SK-N-SH (cell line): ENCODE data around the gene SPECC1L. TPM values are rescaled to one million over a fixed set of nuclear protein-coding genes. Genes with fewer than 3 reads are reported as not detected.
A peak's percentile ranks its signal among the peaks of the same experiment; 100 is the strongest.

Experiments
- CTCF ChIA-PET: fragments of 300-600, 350-600 bp; formaldehyde crosslinking; extraction: SDS; loops from one replicate; lab custom pipeline; 2021; lab: Yijun Ruan, JAX
- POLR2A ChIA-PET: fragments of 350-600 bp; sonication (Branson Sonifier 250); formaldehyde crosslinking; extraction: SDS; loops from one replicate; lab custom pipeline; 2020; ENCODE audit warnings: antibody characterized with exemption, inconsistent platforms; lab: Yijun Ruan, JAX
- DNase-seq: peaks from one replicate; pipeline ENCODE4 v3.0.0; 2012
- H2AFZ ChIP-seq: fragments of 200-600 bp; sonication (generic); 2 replicates; pipeline ENCODE4 v1.8.1; 2016; ENCODE audit warnings: antibody characterized with exemption, mild to moderate bottlenecking, low read depth
- H3F3A ChIP-seq: fragments of 200-600 bp; sonication (generic); replicated peaks from 2 replicates; pipeline ENCODE3; 2016; ENCODE audit warnings: antibody characterized with exemption, mild to moderate bottlenecking; ENCODE audit not compliant: insufficient read depth
- H3K27ac ChIP-seq, 2 experiments: fragments of 200-500 bp in 1 of 2; fragments of 200-600 bp in 1 of 2; sonication (Bioruptor generic) in 1 of 2; sonication (generic), shearing (Covaris generic) in 1 of 2; 2 replicates each; pipeline versions ENCODE4 v1.5.1 to v1.6.1; 2014 to 2016; ENCODE audit warnings: low read depth in 2 of 2, inconsistent platforms in 1 of 2, low read length in 1 of 2, mild to moderate bottlenecking in 1 of 2, mixed read lengths in 1 of 2
- H3K27me3 ChIP-seq: fragments of 200-600 bp; sonication (generic), shearing (Covaris generic); 2 replicates; pipeline ENCODE4 v1.6.1; 2016; ENCODE audit warnings: mixed run types; ENCODE audit not compliant: insufficient read depth
- H3K36me3 ChIP-seq, 2 experiments: fragments of 200-500 bp in 1 of 2; fragments of 200-600 bp in 1 of 2; sonication (Bioruptor generic) in 1 of 2; sonication (generic) in 1 of 2; replicated peaks in 1 of 2; 2 replicates each; pipeline versions ENCODE3 to v1.5.1; 2014 to 2016; ENCODE audit warnings: low read length in 1 of 2, mild to moderate bottlenecking in 1 of 2; ENCODE audit not compliant: insufficient read depth in 2 of 2, control insufficient read depth in 1 of 2
- H3K4me1 ChIP-seq, 2 experiments: fragments of 200-500 bp in 1 of 2; fragments of 200-600 bp in 1 of 2; sonication (Bioruptor generic) in 1 of 2; sonication (generic), shearing (Covaris generic) in 1 of 2; 2 replicates each; pipeline versions ENCODE4 v1.5.1 to v1.6.1; 2014 to 2016; ENCODE audit warnings: low read depth in 1 of 2, low read length in 1 of 2, mixed run types in 1 of 2; ENCODE audit not compliant: insufficient read depth in 2 of 2, control insufficient read depth in 1 of 2
- H3K4me2 ChIP-seq: fragments of 200-600 bp; sonication (generic), shearing (Covaris generic); 2 replicates; pipeline ENCODE4 v1.6.1; 2017; ENCODE audit warnings: mixed run types
- H3K4me3 ChIP-seq, 2 experiments: fragments of 200-500 bp in 1 of 2; fragments of 200-600 bp in 1 of 2; sonication (Bioruptor generic) in 1 of 2; sonication (generic), shearing (Covaris generic) in 1 of 2; 2 replicates each; pipeline versions ENCODE4 v1.5.1 to v1.8.1; 2014 to 2016; ENCODE audit warnings: low read depth in 2 of 2, inconsistent platforms in 1 of 2, low read length in 1 of 2, mild to moderate bottlenecking in 1 of 2, mixed read lengths in 1 of 2, moderate library complexity in 1 of 2
- H3K79me2 ChIP-seq: fragments of 200-600 bp; sonication (generic); 2 replicates; pipeline ENCODE4 v1.8.1; 2017; ENCODE audit warnings: mild to moderate bottlenecking; ENCODE audit not compliant: insufficient read depth
- H3K9ac ChIP-seq: fragments of 200-600 bp; sonication (generic); 2 replicates; pipeline ENCODE4 v1.6.1; 2017; ENCODE audit warnings: mixed run types
- H3K9me2 ChIP-seq: fragments of 200-600 bp; sonication (generic); 2 replicates; pipeline ENCODE4 v1.6.1; 2017; ENCODE audit warnings: mixed run types
- H3K9me3 ChIP-seq: fragments of 200-600 bp; sonication (generic); 2 replicates; pipeline ENCODE4 v1.6.1; 2017; ENCODE audit warnings: mixed run types, mild to moderate bottlenecking, moderate library complexity
- H4K20me1 ChIP-seq: fragments of 200-600 bp; sonication (generic); 2 replicates; pipeline ENCODE4 v1.6.1; 2017; ENCODE audit warnings: mild to moderate bottlenecking, mixed run types; ENCODE audit not compliant: insufficient read depth
- CHD2 ChIP-seq: fragments of 150-350 bp; IDR thresholded peaks from 2 replicates; pipeline ENCODE4 v1.6.1; 2018; ENCODE audit warnings: low read length; ENCODE audit not compliant: partially characterized antibody
- EZH2phosphoT487 ChIP-seq: fragments of 200-600 bp; sonication (generic); IDR thresholded peaks from 2 replicates; pipeline ENCODE4 v1.6.1; 2017; ENCODE audit warnings: low read depth, mixed run types, mild to moderate bottlenecking, antibody characterized with exemption, moderate library complexity, borderline replicate concordance
- FOSL2 ChIP-seq: IDR thresholded peaks from 2 replicates; pipeline ENCODE4 v1.4.0; 2012; ENCODE audit warnings: low read depth, mild to moderate bottlenecking, moderate library complexity, borderline replicate concordance
- FOXJ3 ChIP-seq: sonication (generic); formaldehyde crosslinking; IDR thresholded peaks from 2 replicates; pipeline ENCODE4 v1.5.1; 2020; ENCODE audit warnings: mild to moderate bottlenecking, missing genetic modification reagents
- GABPA ChIP-seq: IDR thresholded peaks from 2 replicates; pipeline ENCODE4 v1.4.0; 2012; ENCODE audit warnings: low read depth, mild to moderate bottlenecking
- GATA2 ChIP-seq: sonication (generic); formaldehyde crosslinking; IDR thresholded peaks from 2 replicates; pipeline ENCODE4 v1.5.0; 2020; ENCODE audit warnings: mild to moderate bottlenecking, missing genetic modification reagents
- JUND ChIP-seq: IDR thresholded peaks from 2 replicates; pipeline ENCODE4 v1.4.0; 2012
- MXI1 ChIP-seq: IDR thresholded peaks from 2 replicates; pipeline ENCODE4 v1.6.1; 2012; ENCODE audit warnings: mild to moderate bottlenecking, low read depth, low read length, improper control_type of control experiment
- RFX5 ChIP-seq: IDR thresholded peaks from 2 replicates; pipeline ENCODE4 v1.6.1; 2012; ENCODE audit warnings: mild to moderate bottlenecking, improper control_type of control experiment, low read length
- RXRA ChIP-seq: IDR thresholded peaks from 2 replicates; pipeline ENCODE4 v1.4.0; 2012; ENCODE audit warnings: low read depth, mild to moderate bottlenecking, borderline replicate concordance
- TEAD4 ChIP-seq: IDR thresholded peaks from 2 replicates; pipeline ENCODE4 v1.4.0; 2012; ENCODE audit warnings: mild to moderate bottlenecking, borderline replicate concordance; ENCODE audit not compliant: insufficient read depth
- YY1 ChIP-seq: IDR thresholded peaks from 2 replicates; pipeline ENCODE4 v1.4.0; 2012; ENCODE audit warnings: low read depth, mild to moderate bottlenecking
- WGBS: methylation state at CpG from one replicate; pipeline ENCODE4 v1.1.6; 2017; ENCODE audit warnings: low lambda C conversion rate; 5-methylcytosine and 5-hydroxymethylcytosine counted together
- polyA plus RNA-seq, 3 experiments: library from polyadenylated mRNA; depleted of rRNA; stranded (reverse); fragments of >200 nt; gene quantifications; 2 replicates each; pipeline ENCODE4 v1.2.3, GENCODE V29; 2012
- TF ChIP-seq, protein P1 (sequence below): IDR thresholded peaks from 2 replicates; pipeline ENCODE4 v1.6.1; 2012; ENCODE audit warnings: mild to moderate bottlenecking, low read depth, low read length, moderate library complexity
- TF ChIP-seq, protein P2 (sequence below): fragments of 200-600 bp; sonication (generic); IDR thresholded peaks from 2 replicates; pipeline ENCODE4 v1.6.1; 2017; ENCODE audit warnings: antibody characterized with exemption, mild to moderate bottlenecking, moderate library complexity
- TF ChIP-seq, protein P3 (sequence below): IDR thresholded peaks from 2 replicates; pipeline ENCODE4 v1.4.0; 2012; ENCODE audit warnings: low read depth

The SPECC1L gene
- polyA plus RNA-seq, 1 of the 3 experiments (the other 2 are of a cell fraction), result 22.9 TPM

DNA sequence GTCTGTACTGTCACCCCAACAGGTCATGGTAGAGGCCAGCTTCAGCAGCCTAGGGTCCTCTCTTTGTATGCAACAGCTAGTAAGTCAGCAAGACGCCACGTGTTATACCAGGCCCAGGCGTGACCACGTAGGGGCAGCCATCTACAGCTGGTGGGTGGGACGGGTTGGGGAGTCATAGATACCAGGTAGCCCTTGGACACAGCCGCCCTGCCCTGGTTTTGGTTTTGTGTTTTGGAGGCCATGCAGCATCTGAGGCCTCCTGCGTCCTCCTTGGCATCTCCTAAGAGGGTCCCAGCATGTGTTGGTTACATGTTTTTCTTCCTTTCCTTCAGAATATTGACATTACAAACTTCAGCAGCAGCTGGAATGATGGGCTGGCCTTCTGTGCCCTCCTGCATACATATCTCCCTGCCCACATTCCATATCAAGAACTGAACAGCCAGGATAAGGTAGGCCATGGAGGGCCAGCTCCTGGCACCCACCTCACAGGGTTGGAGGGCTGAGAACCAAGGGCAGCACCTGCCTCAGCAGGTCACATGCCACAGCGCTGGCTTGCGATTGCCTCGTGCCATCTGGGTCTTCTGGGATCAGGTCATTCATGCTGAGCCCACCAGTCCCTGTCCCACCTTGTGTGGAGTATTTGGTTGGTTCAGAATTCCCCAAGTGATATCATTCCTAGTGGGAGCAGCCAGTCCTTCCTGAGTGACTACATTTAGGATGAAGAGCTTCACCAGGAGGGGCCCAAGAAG lies 140.8 kb downstream of the SPECC1L start:
- no peaks in the 10 kb centered on the region for H3K9me2 ChIP-seq
- peaks cover 20 to 50% of the 10 kb centered on the region in 2 experiments for H3K36me3 ChIP-seq
- 100% methylated on average over 2 of the region's 10 CpGs for WGBS
- no peak overlapping the region for H3K4me2 ChIP-seq
- no peaks in the 10 kb centered on the region for H3K27me3 ChIP-seq
- H3K9me3 ChIP-seq, result no peaks in the 10 kb centered on the region
- H3K79me2 ChIP-seq, result peaks cover 18% of the 10 kb centered on the region; the same call in 1 of the 2 replicates
- no peak overlapping the region for H2AFZ ChIP-seq
- TF ChIP-seq MXI1, result no peak
- TF ChIP-seq GATA2 (CRISPR knock-in tag), result no peak
- TF ChIP-seq RXRA, result no peak
- TF ChIP-seq EZH2phosphoT487, result no peak
- no peak for TF ChIP-seq GABPA
- TF ChIP-seq FOSL2, result no peak
- TF ChIP-seq, protein P1, sequence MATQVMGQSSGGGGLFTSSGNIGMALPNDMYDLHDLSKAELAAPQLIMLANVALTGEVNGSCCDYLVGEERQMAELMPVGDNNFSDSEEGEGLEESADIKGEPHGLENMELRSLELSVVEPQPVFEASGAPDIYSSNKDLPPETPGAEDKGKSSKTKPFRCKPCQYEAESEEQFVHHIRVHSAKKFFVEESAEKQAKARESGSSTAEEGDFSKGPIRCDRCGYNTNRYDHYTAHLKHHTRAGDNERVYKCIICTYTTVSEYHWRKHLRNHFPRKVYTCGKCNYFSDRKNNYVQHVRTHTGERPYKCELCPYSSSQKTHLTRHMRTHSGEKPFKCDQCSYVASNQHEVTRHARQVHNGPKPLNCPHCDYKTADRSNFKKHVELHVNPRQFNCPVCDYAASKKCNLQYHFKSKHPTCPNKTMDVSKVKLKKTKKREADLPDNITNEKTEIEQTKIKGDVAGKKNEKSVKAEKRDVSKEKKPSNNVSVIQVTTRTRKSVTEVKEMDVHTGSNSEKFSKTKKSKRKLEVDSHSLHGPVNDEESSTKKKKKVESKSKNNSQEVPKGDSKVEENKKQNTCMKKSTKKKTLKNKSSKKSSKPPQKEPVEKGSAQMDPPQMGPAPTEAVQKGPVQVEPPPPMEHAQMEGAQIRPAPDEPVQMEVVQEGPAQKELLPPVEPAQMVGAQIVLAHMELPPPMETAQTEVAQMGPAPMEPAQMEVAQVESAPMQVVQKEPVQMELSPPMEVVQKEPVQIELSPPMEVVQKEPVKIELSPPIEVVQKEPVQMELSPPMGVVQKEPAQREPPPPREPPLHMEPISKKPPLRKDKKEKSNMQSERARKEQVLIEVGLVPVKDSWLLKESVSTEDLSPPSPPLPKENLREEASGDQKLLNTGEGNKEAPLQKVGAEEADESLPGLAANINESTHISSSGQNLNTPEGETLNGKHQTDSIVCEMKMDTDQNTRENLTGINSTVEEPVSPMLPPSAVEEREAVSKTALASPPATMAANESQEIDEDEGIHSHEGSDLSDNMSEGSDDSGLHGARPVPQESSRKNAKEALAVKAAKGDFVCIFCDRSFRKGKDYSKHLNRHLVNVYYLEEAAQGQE, result no peak
- TF ChIP-seq CHD2, result no peak
- no peak for TF ChIP-seq FOXJ3
- TF ChIP-seq TEAD4, result no peak
- no peak for TF ChIP-seq JUND
- TF ChIP-seq, protein P2, sequence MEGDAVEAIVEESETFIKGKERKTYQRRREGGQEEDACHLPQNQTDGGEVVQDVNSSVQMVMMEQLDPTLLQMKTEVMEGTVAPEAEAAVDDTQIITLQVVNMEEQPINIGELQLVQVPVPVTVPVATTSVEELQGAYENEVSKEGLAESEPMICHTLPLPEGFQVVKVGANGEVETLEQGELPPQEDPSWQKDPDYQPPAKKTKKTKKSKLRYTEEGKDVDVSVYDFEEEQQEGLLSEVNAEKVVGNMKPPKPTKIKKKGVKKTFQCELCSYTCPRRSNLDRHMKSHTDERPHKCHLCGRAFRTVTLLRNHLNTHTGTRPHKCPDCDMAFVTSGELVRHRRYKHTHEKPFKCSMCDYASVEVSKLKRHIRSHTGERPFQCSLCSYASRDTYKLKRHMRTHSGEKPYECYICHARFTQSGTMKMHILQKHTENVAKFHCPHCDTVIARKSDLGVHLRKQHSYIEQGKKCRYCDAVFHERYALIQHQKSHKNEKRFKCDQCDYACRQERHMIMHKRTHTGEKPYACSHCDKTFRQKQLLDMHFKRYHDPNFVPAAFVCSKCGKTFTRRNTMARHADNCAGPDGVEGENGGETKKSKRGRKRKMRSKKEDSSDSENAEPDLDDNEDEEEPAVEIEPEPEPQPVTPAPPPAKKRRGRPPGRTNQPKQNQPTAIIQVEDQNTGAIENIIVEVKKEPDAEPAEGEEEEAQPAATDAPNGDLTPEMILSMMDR, result no peak
- TF ChIP-seq, protein P3, sequence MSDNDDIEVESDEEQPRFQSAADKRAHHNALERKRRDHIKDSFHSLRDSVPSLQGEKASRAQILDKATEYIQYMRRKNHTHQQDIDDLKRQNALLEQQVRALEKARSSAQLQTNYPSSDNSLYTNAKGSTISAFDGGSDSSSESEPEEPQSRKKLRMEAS, result no peak
- TF ChIP-seq RFX5, result no peak
- no peak for TF ChIP-seq YY1
- no peaks in the 10 kb centered on the region for H3F3A ChIP-seq
- peaks cover 6 to 50% of the 10 kb centered on the region in 2 experiments; a peak in 2 of 4 replicates for H3K4me1 ChIP-seq
- peak overlapping the region in 1 of 2 experiments; percentile 55; a peak in 1 of 4 replicates for H3K27ac ChIP-seq
- peaks cover 12% of the 10 kb centered on the region for H4K20me1 ChIP-seq
- ChIA-PET POLR2A (interaction anchor here (1.0 kb wide), 1 partner anchor 14 kb away, joined by 3 read pairs; no protein-coding TSS in a partner anchor), CTCF (interaction anchor here (2.3 kb wide), 1 partner anchor 10 kb away, joined by 6 read pairs; no protein-coding TSS in a partner anchor)
- H3K4me3 ChIP-seq, result no peak overlapping the region
- DNase-seq, result peak; percentile 9
- H3K9ac ChIP-seq, result no peak overlapping the region
